ENCODE measurements around the gene STK25.

The STK25 gene

GRCh38 chr2:241493092-241493491 lies 15.3 kb downstream of the STK25 start:
- no peaks in the 10 kb centered on the region for H3K27me3 ChIP-seq (ENCODE audit: control insufficient read depth, insufficient read depth, low read length)
- peaks cover 31% of the 10 kb centered on the region for H3K36me3 ChIP-seq (ENCODE audit: control insufficient read depth, insufficient read depth, low read length)
- no peak overlapping the region for H3K9ac ChIP-seq (ENCODE audit: low read length)
- no peaks in the 10 kb centered on the region for H3K4me1 ChIP-seq (ENCODE audit: control insufficient read depth, insufficient read depth, low read length)
- H3K4me3 ChIP-seq (ENCODE audit: low read length): no peak overlapping the region
- no peak overlapping the region for H3K27ac ChIP-seq (ENCODE audit: low read depth, low read length)

DNA sequence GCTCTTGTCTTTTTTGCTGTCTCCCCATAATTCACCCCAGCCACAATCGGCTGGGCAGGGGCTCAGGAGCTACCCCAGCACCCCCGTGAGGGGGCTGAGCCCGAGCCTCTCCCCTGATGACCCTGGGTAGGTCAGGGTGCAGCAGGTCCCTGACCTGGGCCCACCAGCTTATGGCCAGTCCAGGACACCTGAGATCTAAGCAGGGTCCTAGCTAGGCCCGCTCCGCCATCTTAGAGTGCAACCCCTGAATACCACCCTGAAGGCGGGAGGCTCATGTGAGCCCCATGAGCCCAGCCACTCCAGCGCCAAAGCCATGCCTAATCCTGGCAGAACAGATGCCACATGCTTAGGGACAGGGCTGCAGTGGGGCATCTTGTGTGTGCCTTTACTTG lies 16.2 kb downstream of the STK25 start:
- Histone ChIP-seq H3K4me1 (ENCODE audit: control insufficient read depth, insufficient read depth, low read length) (no peaks in the 10 kb centered on the region), H3K4me3 (ENCODE audit: low read length) (no peak overlapping the region), H3K27me3 (ENCODE audit: control insufficient read depth, insufficient read depth, low read length) (no peaks in the 10 kb centered on the region), H3K27ac (ENCODE audit: low read depth, low read length) (no peak overlapping the region), H3K36me3 (ENCODE audit: control insufficient read depth, insufficient read depth, low read length) (peaks cover 31% of the 10 kb centered on the region), H3K9ac (ENCODE audit: low read length) (no peak overlapping the region)

DNA sequence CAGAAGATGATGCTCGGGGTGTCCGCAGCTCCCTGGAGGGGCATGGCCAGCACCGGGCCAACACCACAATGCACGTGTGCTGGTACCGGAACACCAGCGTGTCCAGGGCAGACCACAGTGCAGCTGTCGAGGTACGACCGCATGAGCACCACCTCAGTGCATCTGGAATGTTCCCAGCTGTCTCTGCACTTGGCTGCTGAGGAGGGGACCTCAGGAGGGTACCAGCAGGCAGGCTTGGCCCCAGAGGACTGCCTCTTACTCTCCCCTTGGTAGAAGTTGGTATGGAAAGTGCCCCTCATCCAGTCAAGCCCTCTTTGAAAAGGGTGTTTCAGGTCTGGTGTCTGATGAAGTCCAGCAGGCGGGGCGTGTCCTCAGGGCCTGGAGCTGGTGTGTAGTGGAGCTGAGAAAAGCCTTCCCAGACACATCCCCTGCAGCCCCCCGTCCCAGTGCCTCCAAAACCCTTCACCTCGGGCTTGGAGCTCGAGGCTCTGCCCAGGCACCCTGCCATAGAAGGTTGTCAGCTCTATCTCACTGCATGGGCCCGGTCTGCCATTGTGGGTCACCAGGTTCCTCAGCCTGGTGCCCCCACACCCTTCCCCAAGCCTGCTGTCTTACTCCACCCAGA lies 16.7 kb downstream of the STK25 start:
- Histone ChIP-seq H3K4me3 (ENCODE audit: low read length) (no peak overlapping the region), H3K27me3 (ENCODE audit: control insufficient read depth, insufficient read depth, low read length) (no peaks in the 10 kb centered on the region), H3K4me1 (ENCODE audit: control insufficient read depth, insufficient read depth, low read length) (no peaks in the 10 kb centered on the region), H3K9ac (ENCODE audit: low read length) (no peak overlapping the region), H3K27ac (ENCODE audit: low read depth, low read length) (no peak overlapping the region), H3K36me3 (ENCODE audit: control insufficient read depth, insufficient read depth, low read length) (peaks cover 30% of the 10 kb centered on the region)

DNA sequence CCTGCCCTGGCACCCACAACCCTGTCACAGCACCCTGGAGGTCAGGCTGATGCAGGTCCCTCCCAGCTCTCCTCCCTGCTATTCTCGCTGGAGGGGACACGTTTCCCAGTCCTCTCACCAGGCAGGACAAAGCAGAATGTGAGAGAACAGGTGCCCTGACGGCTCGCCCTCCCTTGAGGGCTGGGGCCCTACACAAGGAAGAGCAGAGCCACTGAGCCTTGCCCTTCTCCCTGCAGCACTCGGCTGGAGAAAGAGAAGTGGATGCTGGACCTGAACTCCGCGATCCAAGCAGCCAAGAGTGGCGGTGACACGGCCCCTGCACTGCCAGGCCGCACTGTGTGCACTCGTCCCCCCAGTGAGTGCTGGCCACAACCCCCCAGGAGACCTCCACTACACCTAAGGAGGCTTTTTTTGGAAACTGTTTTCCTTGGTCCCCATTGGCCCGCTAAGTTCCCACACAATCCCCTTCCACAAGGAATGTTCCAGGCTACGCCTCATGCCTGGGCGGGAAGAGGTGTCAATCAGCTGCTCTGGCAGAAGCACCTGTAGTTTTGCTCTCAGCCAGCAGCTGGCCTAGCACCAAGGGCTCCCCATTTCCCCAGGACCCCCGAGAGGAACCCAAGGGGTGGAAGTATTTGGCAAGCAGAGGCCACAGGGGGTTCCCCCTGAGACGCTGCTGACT lies 17.4 kb downstream of the STK25 start:
- Histone ChIP-seq H3K4me3 (ENCODE audit: low read length) (no peak overlapping the region), H3K36me3 (ENCODE audit: control insufficient read depth, insufficient read depth, low read length) (peaks cover 23% of the 10 kb centered on the region), H3K4me1 (ENCODE audit: control insufficient read depth, insufficient read depth, low read length) (no peaks in the 10 kb centered on the region), H3K27me3 (ENCODE audit: control insufficient read depth, insufficient read depth, low read length) (no peaks in the 10 kb centered on the region), H3K27ac (ENCODE audit: low read depth, low read length) (no peak overlapping the region), H3K9ac (ENCODE audit: low read length) (no peak overlapping the region)

GRCh38 chr2:241489733-241490680 lies 18.4 kb downstream of the STK25 start:
- Histone ChIP-seq H3K36me3 (ENCODE audit: control insufficient read depth, insufficient read depth, low read length) (peaks cover 18% of the 10 kb centered on the region), H3K27me3 (ENCODE audit: control insufficient read depth, insufficient read depth, low read length) (no peaks in the 10 kb centered on the region), H3K4me1 (ENCODE audit: control insufficient read depth, insufficient read depth, low read length) (no peaks in the 10 kb centered on the region), H3K27ac (ENCODE audit: low read depth, low read length) (no peak overlapping the region), H3K4me3 (ENCODE audit: low read length) (no peak overlapping the region), H3K9ac (ENCODE audit: low read length) (no peak overlapping the region)

GRCh38 chr2:241489088-241489487 lies 19.3 kb downstream of the STK25 start:
- H3K27me3 ChIP-seq (ENCODE audit: control insufficient read depth, insufficient read depth, low read length): no peaks in the 10 kb centered on the region
- no peak overlapping the region for H3K4me3 ChIP-seq (ENCODE audit: low read length)
- H3K36me3 ChIP-seq (ENCODE audit: control insufficient read depth, insufficient read depth, low read length): peaks cover 16% of the 10 kb centered on the region
- H3K27ac ChIP-seq (ENCODE audit: low read depth, low read length): no peak overlapping the region
- H3K4me1 ChIP-seq (ENCODE audit: control insufficient read depth, insufficient read depth, low read length): no peaks in the 10 kb centered on the region
- H3K9ac ChIP-seq (ENCODE audit: low read length): no peak overlapping the region

DNA sequence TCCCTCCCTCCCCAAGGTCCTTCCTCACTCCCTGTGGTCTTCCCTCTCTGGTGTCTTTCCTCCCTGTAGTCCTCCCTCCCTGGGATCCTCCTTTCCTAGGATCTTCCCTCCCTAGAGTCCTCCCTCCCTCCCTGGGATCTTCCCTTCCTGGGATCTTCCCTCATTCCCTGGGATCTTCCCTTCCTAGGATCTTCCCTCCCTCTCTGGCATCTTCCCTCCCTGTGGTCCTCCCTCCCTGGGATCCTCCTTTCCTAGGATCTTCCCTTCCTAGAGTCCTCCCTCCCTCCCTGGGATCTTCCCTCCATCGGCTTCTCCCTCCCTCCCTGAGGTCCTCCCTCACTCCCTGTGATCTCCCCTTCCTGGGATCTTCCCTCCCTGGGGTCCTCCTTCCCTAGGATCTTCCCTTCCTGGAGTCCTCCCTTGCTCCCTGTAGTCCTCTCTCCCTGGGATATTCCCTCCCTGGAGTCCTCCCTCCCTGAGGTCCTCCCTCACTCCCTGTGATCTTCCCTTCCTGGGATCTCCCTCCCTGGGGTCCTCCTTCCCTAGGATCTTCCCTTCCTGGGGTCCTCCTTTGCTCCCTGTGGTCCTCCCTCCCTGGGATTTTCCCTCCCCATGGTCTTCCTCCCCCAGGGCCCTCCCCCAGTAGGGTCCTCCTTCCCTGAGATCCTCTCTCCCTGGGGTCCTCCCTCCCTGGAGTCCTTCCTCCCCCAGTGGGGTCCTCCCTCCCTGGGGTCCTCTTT lies 23.0 kb downstream of the STK25 start:
- no peak overlapping the region for H3K4me3 ChIP-seq (ENCODE audit: low read length)
- H3K27ac ChIP-seq (ENCODE audit: low read depth, low read length): no peak overlapping the region
- H3K27me3 ChIP-seq (ENCODE audit: control insufficient read depth, insufficient read depth, low read length): no peaks in the 10 kb centered on the region
- no peak overlapping the region for H3K9ac ChIP-seq (ENCODE audit: low read length)
- H3K4me1 ChIP-seq (ENCODE audit: control insufficient read depth, insufficient read depth, low read length): no peaks in the 10 kb centered on the region
- peaks cover 3% of the 10 kb centered on the region for H3K36me3 ChIP-seq (ENCODE audit: control insufficient read depth, insufficient read depth, low read length)

DNA sequence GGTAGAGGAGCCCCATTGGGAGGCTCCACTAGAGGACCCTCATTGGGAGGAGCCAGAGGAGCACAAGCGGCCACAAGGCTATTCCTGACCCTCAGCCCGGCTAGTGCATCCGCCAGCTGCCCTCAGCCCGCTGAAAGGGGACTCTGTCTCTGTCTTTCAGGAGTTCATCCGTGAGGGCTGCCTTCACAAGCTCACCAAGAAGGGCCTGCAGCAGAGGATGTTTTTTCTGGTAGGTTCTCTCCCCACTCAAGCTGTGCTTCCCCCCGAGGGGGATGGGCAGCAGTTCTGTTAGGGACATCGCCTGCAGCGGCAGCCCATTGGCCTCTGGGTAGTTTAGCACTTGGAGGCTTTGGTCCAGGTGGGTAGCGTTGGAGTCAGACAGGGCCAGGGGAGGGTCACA lies 25.1 kb downstream of the STK25 start:
- no peaks in the 10 kb centered on the region for H3K4me1 ChIP-seq (ENCODE audit: control insufficient read depth, insufficient read depth, low read length)
- H3K9ac ChIP-seq (ENCODE audit: low read length): no peak overlapping the region
- H3K36me3 ChIP-seq (ENCODE audit: control insufficient read depth, insufficient read depth, low read length): peaks cover 10% of the 10 kb centered on the region
- no peak overlapping the region for H3K27ac ChIP-seq (ENCODE audit: low read depth, low read length)
- no peak overlapping the region for H3K4me3 ChIP-seq (ENCODE audit: low read length)
- no peaks in the 10 kb centered on the region for H3K27me3 ChIP-seq (ENCODE audit: control insufficient read depth, insufficient read depth, low read length)

GRCh38 chr2:241482126-241482955 lies 26.0 kb downstream of the STK25 start:
- Histone ChIP-seq H3K9ac (ENCODE audit: low read length) (no peak overlapping the region), H3K27ac (ENCODE audit: low read depth, low read length) (no peak overlapping the region), H3K36me3 (ENCODE audit: control insufficient read depth, insufficient read depth, low read length) (peaks cover 10% of the 10 kb centered on the region), H3K27me3 (ENCODE audit: control insufficient read depth, insufficient read depth, low read length) (no peaks in the 10 kb centered on the region), H3K4me3 (ENCODE audit: low read length) (no peak overlapping the region), H3K4me1 (ENCODE audit: control insufficient read depth, insufficient read depth, low read length) (no peaks in the 10 kb centered on the region)

DNA sequence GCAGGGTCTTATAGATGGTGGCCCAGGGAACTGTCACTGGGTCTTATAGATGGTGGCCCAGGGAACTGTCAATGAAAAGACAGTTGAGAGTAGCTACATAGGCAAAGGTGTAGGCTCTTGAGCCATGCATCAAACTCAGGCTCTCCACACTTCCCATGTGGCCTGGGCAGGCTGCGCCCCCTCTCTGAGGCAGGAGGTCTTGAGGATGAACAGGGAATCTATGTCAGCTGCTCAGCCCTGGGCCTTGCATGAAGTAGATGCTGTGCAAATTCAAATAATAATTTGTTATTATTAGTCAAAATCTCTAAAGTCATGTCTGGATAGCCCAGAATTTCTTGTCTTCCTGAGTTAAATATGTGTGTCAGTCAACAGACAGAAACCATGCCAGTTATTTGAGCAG lies 26.7 kb downstream of the STK25 start:
- Histone ChIP-seq H3K27me3 (ENCODE audit: control insufficient read depth, insufficient read depth, low read length) (no peaks in the 10 kb centered on the region), H3K36me3 (ENCODE audit: control insufficient read depth, insufficient read depth, low read length) (peaks cover 10% of the 10 kb centered on the region), H3K9ac (ENCODE audit: low read length) (no peak overlapping the region), H3K4me1 (ENCODE audit: control insufficient read depth, insufficient read depth, low read length) (no peaks in the 10 kb centered on the region), H3K4me3 (ENCODE audit: low read length) (no peak overlapping the region), H3K27ac (ENCODE audit: low read depth, low read length) (no peak overlapping the region)

DNA sequence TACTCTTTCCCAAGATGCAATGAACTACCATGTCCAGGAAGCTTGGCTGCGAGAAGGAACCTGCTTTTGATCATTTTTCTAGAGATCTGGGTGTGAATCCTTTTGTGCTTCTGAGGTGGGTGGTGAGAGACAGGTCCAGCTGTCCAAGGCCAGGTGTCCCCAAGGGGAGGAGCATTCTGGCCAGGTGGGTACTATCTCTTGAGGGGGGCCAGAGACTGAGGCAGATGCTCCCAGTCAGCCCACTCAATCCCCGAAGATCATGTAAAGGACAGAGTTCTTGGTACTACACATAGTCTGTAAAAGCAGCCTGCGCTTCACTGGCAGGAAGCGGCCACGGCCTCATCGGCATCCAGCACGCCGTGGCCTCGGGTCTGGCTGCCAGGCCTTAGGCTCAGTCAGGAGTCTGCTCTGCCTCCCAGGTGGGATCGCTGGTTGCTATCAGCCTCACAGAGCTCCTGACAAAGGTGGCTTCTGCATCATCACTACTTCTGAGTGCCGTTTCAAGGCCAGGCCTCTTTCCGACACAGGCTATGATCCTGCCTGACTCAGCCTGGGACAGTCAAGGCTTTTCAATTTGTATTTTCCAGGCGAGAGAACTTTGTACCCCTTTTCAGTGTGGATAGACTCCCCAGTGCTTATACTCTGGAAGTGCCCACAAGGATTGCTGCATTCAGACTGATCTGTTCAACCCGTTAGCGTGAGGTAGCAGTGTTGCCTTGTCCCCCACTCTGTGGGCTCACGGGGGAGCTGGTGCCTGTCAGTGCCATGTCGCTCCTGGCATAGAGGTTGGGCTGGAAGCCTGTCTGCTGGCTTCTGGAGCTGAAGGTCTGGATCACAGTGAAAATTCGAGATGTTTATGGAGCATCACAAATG lies 29.1 kb downstream of the STK25 start:
- no peaks in the 10 kb centered on the region for H3K27me3 ChIP-seq (ENCODE audit: control insufficient read depth, insufficient read depth, low read length)
- no peak overlapping the region for H3K9ac ChIP-seq (ENCODE audit: low read length)
- H3K4me3 ChIP-seq (ENCODE audit: low read length): no peak overlapping the region
- no peak overlapping the region for H3K27ac ChIP-seq (ENCODE audit: low read depth, low read length)
- H3K4me1 ChIP-seq (ENCODE audit: control insufficient read depth, insufficient read depth, low read length): no peaks in the 10 kb centered on the region
- H3K36me3 ChIP-seq (ENCODE audit: control insufficient read depth, insufficient read depth, low read length): peaks cover 10% of the 10 kb centered on the region

Measured in rectal smooth muscle tissue (tissue), 1 donor.